Measurements from ENCODE around the gene CCDC78. TPM values are rescaled to one million over a fixed set of nuclear protein-coding genes. Genes with fewer than 3 reads are reported as not detected.

Gene CCDC78
- total RNA-seq, 2 donors from 2014 or later: 0.43 to 0.56 TPM

GRCh38 chr16:682493-683395, 43.5 kb downstream of the CCDC78 start:
- no peak for DNase-seq (ENCODE audit: low spot score)
- H3K36me3 ChIP-seq: peaks cover 29% of the 10 kb centered on the region
- H3K9me3 ChIP-seq: no peaks in the 10 kb centered on the region
- H3K27me3 ChIP-seq: no peaks in the 10 kb centered on the region
- peaks cover 0 to 59% of the 10 kb centered on the region in 2 donors for H3K4me1 ChIP-seq
- no peak for TF ChIP-seq CTCF (IDR thresholded peaks at IDR 0.05)
- H3K4me3 ChIP-seq: peak overlapping the region in 1 of 2 donors; percentile 67
- no peak overlapping the region for H3K27ac ChIP-seq

GRCh38 chr16:681746-682427, 44.4 kb downstream of the CCDC78 start:
- no peak overlapping the region for H3K27ac ChIP-seq
- H3K9me3 ChIP-seq: no peaks in the 10 kb centered on the region
- H3K36me3 ChIP-seq: peaks cover 24% of the 10 kb centered on the region
- H3K4me1 ChIP-seq: peaks cover 0 to 59% of the 10 kb centered on the region in 2 donors
- no peak for DNase-seq (ENCODE audit: low spot score)
- H3K4me3 ChIP-seq: peak overlapping the region in 1 of 2 donors; percentile 82
- no peak for TF ChIP-seq CTCF (IDR thresholded peaks at IDR 0.05)
- no peaks in the 10 kb centered on the region for H3K27me3 ChIP-seq

- H3K27me3 ChIP-seq: no peaks in the 10 kb centered on the region
- TF ChIP-seq CTCF (IDR thresholded peaks at IDR 0.05): no peak
- no peaks in the 10 kb centered on the region for H3K9me3 ChIP-seq
- peaks cover 0 to 62% of the 10 kb centered on the region in 2 donors for H3K4me1 ChIP-seq
- no peak for DNase-seq (ENCODE audit: low spot score)
- peak overlapping the region; percentile 95 to 99 for H3K27ac ChIP-seq
- H3K4me3 ChIP-seq: peak overlapping the region; percentile 82 to 88
- H3K36me3 ChIP-seq: peaks cover 20% of the 10 kb centered on the region
These were observed 45.1 kb downstream of the CCDC78 start for GRCh38 chr16:680967-681745.

- Histone ChIP-seq H3K4me3 (peak overlapping the region; percentile 82 to 88), H3K27ac (peak overlapping the region; percentile 95 to 99), H3K27me3 (no peaks in the 10 kb centered on the region), H3K9me3 (no peaks in the 10 kb centered on the region), H3K4me1 (peaks cover 0 to 62% of the 10 kb centered on the region in 2 donors), H3K36me3 (peaks cover 20% of the 10 kb centered on the region)
- no peak for DNase-seq (ENCODE audit: low spot score)
- no peak for TF ChIP-seq CTCF (IDR thresholded peaks at IDR 0.05)
These were observed 45.7 kb downstream of the CCDC78 start for GRCh38 chr16:680625-680945.

- DNase-seq (ENCODE audit: low spot score): peak; percentile 80
- Histone ChIP-seq H3K4me3 (peak within 1 kb of the TSS; percentile 82 to 88), H3K9me3 (no peaks in the 10 kb centered on the region), H3K36me3 (peaks cover 20% of the 10 kb centered on the region), H3K4me1 (peaks cover 0 to 61% of the 10 kb centered on the region in 2 donors), H3K27ac (peak within 1 kb of the TSS; percentile 95 to 99), H3K27me3 (no peaks in the 10 kb centered on the region)
- TF ChIP-seq CTCF (IDR thresholded peaks at IDR 0.05): no peak
These were observed 46.2 kb downstream of the CCDC78 start, which contains the start of gene STUB1 for GRCh38 chr16:679814-680624. Gene STUB1, plus strand, starts transcription at chr16:680410. Its CDS starts 116 bp downstream, at chr16:680526.
